HG02870 (cell line): ENCODE measurements around the gene CECR2.

Experiments used
- ATAC-seq: cut with Tn5 transposase; IDR thresholded peaks from one replicate; pipeline ENCODE4 v1.9.1; 2021; ENCODE audit warnings: mild to moderate bottlenecking, moderate library complexity; ENCODE audit not compliant: unreplicated experiment

The CECR2 gene

GRCh38 chr22:17444204-17444504 is 74.9 kb downstream of the CECR2 start:
- no peak for ATAC-seq

- ATAC-seq, result no peak
Measured at GRCh38 chr22:17446698-17447097, 77.4 kb downstream of the CECR2 start.

- ATAC-seq, result no peak
Measured at GRCh38 chr22:17451316-17451715, 82.1 kb downstream of the CECR2 start.

GRCh38 chr22:17460895-17461294 is 91.6 kb downstream of the CECR2 start:
- no peak for ATAC-seq

GRCh38 chr22:17470880-17471500 is 101.7 kb downstream of the CECR2 start:
- no peak for ATAC-seq

GRCh38 chr22:17471886-17472535 is 102.8 kb downstream of the CECR2 start:
- no peak for ATAC-seq

- no peak for ATAC-seq
Measured at GRCh38 chr22:17472932-17473331, 103.7 kb downstream of the CECR2 start.

- no peak for ATAC-seq
Measured at GRCh38 chr22:17475318-17476230, 106.3 kb downstream of the CECR2 start.

GRCh38 chr22:17476838-17477237 is 107.6 kb downstream of the CECR2 start:
- ATAC-seq, result no peak

- ATAC-seq, result no peak
Measured at GRCh38 chr22:17477391-17477833, 108.2 kb downstream of the CECR2 start.

GRCh38 chr22:17479135-17479534 is 109.9 kb downstream of the CECR2 start:
- ATAC-seq, result no peak

- no peak for ATAC-seq
Measured at GRCh38 chr22:17481424-17481823, 112.2 kb downstream of the CECR2 start.

GRCh38 chr22:17483688-17484372 is 114.6 kb downstream of the CECR2 start:
- no peak for ATAC-seq

GRCh38 chr22:17484608-17485007 is 115.3 kb downstream of the CECR2 start:
- no peak for ATAC-seq

GRCh38 chr22:17486313-17486712 is 117.1 kb downstream of the CECR2 start:
- ATAC-seq, result no peak

GRCh38 chr22:17486719-17487118 is 117.5 kb downstream of the CECR2 start:
- no peak for ATAC-seq

GRCh38 chr22:17489101-17489500 is 119.8 kb downstream of the CECR2 start:
- ATAC-seq, result no peak

- no peak for ATAC-seq
Measured at GRCh38 chr22:17491090-17491640, 121.9 kb downstream of the CECR2 start.

GRCh38 chr22:17492247-17492646 is 123.0 kb downstream of the CECR2 start:
- ATAC-seq, result no peak

GRCh38 chr22:17493419-17493981 is 124.2 kb downstream of the CECR2 start:
- ATAC-seq, result no peak

- no peak for ATAC-seq
Measured at GRCh38 chr22:17496841-17497240, 127.6 kb downstream of the CECR2 start.
